Measurements from ENCODE around the gene OCA2.
"Not testable (repeated sequence)": the region's sequence is repeated elsewhere in the genome, so short reads cannot be mapped to it uniquely, and the experiment has no call there.

Gene OCA2

GRCh38 chr15:27762471-27762870, 336.6 kb downstream of the OCA2 start:
- no peak for DNase-seq

- no peak for DNase-seq
These were observed 342.1 kb downstream of the OCA2 start for GRCh38 chr15:27757052-27757451.

- no peak for DNase-seq
These were observed 346.4 kb downstream of the OCA2 start for GRCh38 chr15:27752691-27753090.

- DNase-seq: no peak
These were observed 351.1 kb downstream of the OCA2 start for GRCh38 chr15:27747997-27748396.

- DNase-seq: no peak
These were observed 352.6 kb downstream of the OCA2 start for GRCh38 chr15:27746401-27746955.

GRCh38 chr15:27744641-27745040, 354.5 kb downstream of the OCA2 start:
- DNase-seq: no peak

- no peak for DNase-seq
These were observed 355.5 kb downstream of the OCA2 start for GRCh38 chr15:27743638-27744037.

GRCh38 chr15:27742751-27743477, 356.2 kb downstream of the OCA2 start:
- DNase-seq: no peak

- no peak for DNase-seq
These were observed 357.8 kb downstream of the OCA2 start for GRCh38 chr15:27741226-27741860.

- no peak for DNase-seq
These were observed 364.2 kb downstream of the OCA2 start for GRCh38 chr15:27734785-27735495.

GRCh38 chr15:27731776-27732175, 367.3 kb downstream of the OCA2 start:
- no peak for DNase-seq

- DNase-seq: no peak
These were observed 368.2 kb downstream of the OCA2 start for GRCh38 chr15:27730868-27731267.

GRCh38 chr15:27725731-27726130, 373.4 kb downstream of the OCA2 start:
- DNase-seq: no peak

- no peak for DNase-seq
These were observed 375.3 kb downstream of the OCA2 start for GRCh38 chr15:27723821-27724220.

- DNase-seq: no peak
These were observed 377.0 kb downstream of the OCA2 start for GRCh38 chr15:27722102-27722501.

- no peak for DNase-seq
These were observed 384.4 kb downstream of the OCA2 start for GRCh38 chr15:27714675-27715074.

GRCh38 chr15:27713850-27714249, 385.3 kb downstream of the OCA2 start:
- DNase-seq: not testable (repeated sequence)

- no peak for DNase-seq
These were observed 391.9 kb downstream of the OCA2 start for GRCh38 chr15:27707257-27707656.

GRCh38 chr15:27706300-27706699, 392.8 kb downstream of the OCA2 start:
- no peak for DNase-seq

- no peak for DNase-seq
These were observed 394.1 kb downstream of the OCA2 start for GRCh38 chr15:27705056-27705455.

Measured in NCI-H2107 (cell line).